T47D (cell line): ENCODE data around the gene CHAT.

Experiments used
- DNase-seq, 2 experiments: peaks; one replicate each; pipeline versions ENCODE4 v3.0.0 to v3.0.0-alpha.2; 2011 to 2012; ENCODE audit warnings: low read depth in 1 of 2, low spot score in 1 of 2
- JUND ChIP-seq: IDR thresholded peaks from 2 replicates; pipeline ENCODE4 v1.6.1; 2012; ENCODE audit warnings: low read depth
- in situ Hi-C: cut with HindIII; loops from 2 replicates; pipeline ENCODE4 v1.10.0; 2016; ENCODE audit warnings: low sequenced_read_pairs, low pct_unique_long_range_greater_than_20kb

Gene CHAT

DNA sequence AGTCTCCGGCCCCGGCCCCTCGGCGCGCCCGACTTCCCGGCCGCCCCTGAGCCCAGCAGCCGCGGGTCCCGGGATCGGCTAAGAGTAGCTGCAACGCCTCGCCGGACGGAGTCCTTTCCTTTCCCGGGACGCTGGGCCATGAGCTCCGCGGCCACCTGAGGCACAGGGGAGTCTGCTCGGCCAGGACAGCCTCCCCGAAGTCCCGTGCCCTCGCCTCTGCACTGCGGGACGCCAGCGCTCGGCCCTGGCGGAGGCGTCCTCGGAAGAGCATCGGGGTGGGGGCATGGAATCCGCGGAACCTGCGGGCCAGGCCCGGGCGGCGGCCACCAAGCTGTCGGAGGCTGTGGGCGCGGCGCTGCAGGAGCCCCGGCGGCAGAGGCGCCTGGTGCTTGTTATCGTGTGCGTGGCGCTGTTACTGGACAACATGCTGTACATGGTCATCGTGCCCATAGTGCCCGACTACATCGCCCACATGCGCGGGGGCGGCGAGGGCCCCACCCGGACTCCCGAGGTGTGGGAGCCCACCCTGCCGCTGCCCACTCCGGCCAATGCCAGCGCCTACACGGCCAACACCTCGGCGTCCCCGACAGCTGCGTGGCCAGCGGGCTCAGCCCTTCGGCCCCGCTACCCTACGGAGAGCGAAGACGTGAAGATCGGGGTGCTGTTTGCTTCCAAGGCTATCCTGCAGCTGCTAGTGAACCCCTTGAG lies 3.2 kb upstream of the CHAT start:
- no peak for DNase-seq
- TF ChIP-seq JUND: no peak
- in situ Hi-C loops: no loop called here

DNA sequence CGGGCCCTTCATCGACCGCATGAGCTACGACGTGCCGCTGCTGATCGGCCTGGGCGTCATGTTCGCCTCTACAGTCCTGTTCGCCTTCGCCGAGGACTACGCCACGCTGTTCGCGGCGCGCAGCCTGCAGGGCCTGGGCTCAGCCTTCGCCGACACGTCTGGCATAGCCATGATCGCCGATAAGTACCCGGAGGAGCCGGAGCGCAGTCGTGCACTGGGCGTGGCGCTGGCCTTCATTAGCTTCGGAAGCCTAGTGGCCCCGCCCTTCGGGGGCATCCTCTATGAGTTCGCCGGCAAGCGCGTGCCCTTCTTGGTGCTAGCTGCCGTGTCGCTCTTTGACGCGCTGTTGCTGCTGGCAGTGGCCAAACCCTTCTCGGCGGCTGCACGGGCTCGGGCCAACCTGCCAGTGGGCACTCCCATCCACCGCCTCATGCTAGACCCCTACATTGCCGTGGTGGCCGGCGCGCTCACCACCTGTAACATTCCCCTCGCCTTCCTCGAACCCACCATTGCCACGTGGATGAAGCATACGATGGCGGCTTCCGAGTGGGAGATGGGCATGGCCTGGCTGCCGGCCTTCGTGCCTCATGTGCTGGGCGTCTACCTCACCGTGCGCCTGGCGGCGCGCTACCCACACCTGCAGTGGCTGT lies 2.5 kb upstream of the CHAT start:
- DNase-seq: no peak
- TF ChIP-seq JUND: no peak
- in situ Hi-C loops: no loop called here

DNA sequence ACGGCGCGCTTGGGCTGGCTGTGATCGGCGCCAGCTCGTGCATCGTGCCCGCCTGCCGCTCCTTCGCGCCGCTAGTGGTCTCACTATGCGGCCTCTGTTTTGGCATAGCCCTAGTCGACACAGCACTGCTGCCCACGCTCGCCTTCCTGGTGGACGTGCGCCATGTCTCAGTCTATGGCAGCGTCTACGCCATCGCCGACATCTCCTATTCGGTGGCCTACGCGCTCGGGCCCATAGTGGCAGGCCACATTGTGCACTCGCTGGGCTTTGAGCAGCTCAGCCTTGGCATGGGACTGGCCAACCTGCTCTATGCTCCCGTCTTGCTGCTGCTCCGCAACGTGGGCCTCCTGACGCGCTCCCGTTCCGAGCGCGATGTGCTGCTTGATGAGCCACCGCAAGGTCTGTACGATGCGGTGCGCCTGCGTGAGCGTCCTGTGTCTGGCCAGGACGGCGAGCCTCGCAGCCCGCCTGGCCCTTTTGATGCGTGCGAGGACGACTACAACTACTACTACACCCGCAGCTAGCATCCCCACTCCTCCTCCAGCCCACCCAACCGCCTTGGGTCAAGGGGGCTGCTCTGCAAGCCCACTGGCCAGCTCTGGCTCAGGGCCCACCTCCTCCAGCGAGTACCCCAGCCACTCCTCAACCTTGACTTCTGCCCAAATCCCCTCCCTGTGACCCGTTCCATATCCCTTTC lies 1.9 kb upstream of the CHAT start:
- no peak for DNase-seq
- in situ Hi-C loops: no loop called here
- TF ChIP-seq JUND: no peak

DNA sequence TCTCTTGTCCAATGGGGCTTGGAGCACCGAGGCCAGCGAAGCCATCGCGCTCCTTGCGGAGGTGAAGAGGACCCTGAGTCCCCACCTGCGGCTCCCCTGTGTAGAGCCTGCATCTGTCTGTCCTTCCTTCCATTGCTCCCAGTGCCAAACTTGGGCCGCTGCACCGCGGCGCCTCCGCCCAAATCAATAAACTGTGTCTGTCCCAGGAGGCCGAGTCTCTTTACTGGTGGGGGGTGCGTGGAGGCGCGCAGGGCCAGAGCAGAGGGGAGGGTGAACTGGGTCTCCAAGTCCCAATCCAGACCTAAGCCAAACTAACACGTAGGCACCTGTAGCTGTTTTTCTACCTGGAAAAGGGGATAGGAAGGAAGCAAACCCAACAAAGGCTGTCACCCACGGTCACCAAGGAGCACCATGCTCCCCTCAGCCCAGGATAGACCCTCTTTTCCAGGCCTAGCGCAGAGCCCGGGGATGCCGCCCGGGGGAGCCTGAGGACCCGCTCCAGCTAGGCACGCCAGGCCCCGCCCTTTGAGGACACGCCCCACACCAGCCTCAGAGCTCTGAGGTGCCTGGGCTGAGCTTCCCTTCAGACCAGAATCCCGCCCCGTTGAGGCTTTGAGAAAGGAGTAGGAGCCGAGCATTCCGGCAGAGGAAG lies 1.2 kb upstream of the CHAT start:
- TF ChIP-seq JUND: no peak
- DNase-seq: peak in 1 of 2 experiments; percentile 26
- in situ Hi-C loops: no loop called here

DNA sequence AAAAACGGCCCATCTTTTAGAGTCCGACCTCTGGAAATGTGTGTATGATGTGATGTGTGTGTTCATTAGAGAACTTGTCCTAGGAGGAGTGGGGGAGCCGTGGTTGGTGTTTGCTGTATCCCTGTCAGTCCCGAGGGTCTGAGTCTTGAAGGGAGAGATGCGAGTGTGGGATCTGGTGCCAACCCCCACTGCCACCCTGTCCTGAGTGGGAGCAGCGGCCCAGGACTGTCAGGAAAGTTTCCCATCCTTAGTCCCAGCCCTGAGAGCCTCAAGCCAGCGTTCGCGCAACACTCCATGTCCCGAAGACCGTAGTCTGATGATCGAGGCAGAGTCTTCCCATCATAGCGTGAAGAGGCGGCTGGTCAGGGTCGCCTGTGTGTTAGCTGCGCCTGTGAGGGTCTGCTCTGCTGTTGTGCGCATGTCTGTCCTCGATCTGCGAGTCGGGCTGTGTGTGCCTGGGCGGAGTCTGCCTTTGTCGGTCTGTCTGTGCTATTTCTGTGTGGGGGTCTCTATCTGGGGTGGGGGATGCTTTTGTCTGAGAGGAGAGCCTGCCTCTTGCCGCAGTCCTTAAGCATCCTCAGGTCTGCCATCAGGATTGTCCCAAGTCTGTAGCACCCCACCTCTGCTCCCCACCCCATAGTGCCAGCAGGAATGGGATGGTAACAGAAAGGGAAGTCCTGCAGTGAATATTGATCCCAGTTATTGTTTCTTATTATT lies 514 bp upstream of the CHAT start:
- no peak for DNase-seq
- in situ Hi-C loops: no loop called here
- no peak for TF ChIP-seq JUND

DNA sequence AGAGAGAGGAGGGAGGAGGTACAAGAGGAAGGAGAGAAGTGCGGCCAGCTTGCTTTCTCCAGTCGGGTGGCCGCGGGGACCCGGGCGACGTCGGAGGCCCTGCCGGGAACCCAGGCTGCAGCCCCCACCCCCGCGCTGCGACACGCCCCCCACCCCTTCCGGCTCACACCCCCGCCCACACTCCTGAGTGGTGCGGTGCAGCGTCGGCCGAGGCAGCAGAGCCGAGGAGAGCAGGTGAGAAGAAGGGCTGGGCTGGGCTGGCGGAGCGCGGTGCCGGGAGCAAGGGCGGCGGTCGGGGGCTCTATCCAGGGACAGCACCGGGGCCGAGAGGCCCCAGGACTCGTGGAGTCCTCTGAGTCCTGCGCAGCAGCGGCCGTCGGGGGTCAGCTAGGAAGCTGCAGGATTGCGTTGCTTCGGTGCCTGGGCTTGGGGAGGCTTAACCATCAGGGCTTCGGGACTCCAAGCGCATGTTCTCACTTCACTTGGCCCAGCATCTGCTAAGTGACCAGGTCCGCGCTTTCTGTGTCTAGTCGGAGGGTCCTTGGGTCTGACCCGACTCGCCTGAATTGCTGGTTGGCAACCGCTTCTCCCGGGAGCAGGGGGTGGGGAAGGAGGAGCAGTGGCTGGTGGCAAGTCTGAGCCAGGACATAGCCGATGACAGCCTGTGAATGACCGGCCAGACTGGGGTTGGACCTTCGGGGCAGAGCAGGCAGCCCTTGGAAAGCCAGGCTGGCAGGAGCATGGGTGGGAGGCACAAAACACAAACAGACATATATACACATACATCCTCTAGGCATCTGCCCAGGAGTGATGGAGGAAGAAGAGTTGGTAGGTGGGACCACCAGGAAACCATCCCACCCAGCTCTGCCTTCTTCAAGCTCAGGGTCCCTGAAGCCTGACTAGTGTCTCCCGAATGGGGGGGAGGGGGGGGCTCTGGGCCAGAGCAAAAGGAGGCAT lies 683 bp downstream of the CHAT start:
- in situ Hi-C loops: no loop called here
- no peak for DNase-seq
- no peak for TF ChIP-seq JUND

DNA sequence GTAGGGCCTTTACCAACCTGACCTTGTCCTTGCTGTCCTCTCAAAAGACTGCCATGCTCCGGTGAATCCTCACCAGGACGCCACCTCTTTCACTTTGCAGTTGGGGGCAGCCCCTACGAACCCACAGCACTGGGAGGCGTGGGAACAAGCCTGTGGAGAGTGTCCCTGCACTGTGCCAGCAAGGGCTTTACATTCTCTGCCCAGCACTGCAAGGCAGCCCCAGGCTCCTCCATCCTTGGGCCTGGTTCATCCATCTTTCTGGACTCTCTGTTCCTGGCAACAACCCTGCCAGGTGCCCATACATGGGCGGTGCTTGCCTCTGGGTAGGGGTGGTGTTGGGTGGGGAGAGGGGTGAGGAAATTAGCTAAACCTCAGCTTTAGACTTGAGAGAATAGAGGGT lies 1.4 kb downstream of the CHAT start:
- TF ChIP-seq JUND: no peak
- no peak for DNase-seq
- in situ Hi-C loops: no loop called here

DNA sequence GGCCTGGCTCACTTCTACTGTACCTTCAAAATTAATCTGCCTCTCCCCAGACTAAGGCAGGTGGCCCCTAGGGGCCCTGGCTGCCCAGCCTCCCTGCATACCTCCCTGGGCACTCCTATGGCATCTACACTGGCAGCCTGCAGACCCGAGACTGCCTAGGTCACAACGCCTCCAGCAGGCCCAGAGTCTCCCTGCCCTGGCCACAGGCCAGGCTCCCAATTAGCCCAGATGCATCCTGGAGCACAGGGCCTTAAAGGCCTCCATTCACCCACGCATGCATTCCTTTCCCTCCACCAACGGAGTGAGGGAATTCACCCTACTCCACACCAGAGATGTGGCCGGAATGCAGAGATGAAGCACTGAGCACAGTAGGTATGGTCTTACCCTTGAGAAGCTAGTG lies 1.9 kb downstream of the CHAT start:
- DNase-seq: no peak
- no peak for TF ChIP-seq JUND
- in situ Hi-C loops: no loop called here

DNA sequence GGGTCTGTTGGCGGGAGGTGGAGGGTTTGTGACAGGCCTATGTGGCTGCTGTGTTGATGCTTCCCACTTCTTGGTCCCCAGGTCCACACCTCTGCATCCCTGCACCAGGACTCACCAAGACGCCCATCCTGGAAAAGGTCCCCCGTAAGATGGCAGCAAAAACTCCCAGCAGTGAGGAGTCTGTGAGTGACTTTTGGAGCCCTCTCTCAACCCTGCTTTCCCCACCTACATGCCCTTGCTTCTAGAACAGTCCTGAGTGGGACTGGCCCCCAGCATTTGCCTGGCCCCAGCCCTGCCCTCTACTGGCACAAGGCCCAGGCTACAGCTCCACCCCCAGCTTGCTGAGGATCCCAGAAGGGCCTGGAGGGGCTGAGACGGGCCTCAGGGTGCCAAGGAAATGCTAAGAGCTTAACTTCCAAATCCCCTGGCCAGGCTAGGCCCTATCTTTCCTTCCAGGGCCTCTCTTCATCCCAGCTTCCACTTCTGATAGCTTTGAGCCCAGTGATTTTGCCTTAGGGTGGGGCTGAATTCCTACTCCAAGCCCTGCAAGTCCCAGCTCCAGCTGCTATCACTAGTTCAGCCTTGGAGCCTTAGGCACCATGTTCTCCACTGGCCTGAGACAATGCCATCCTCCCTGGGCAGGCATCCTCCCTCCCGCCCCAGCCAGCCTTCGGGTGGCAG lies 2.7 kb downstream of the CHAT start:
- TF ChIP-seq JUND: no peak
- DNase-seq: no peak
- in situ Hi-C loops: no loop called here

DNA sequence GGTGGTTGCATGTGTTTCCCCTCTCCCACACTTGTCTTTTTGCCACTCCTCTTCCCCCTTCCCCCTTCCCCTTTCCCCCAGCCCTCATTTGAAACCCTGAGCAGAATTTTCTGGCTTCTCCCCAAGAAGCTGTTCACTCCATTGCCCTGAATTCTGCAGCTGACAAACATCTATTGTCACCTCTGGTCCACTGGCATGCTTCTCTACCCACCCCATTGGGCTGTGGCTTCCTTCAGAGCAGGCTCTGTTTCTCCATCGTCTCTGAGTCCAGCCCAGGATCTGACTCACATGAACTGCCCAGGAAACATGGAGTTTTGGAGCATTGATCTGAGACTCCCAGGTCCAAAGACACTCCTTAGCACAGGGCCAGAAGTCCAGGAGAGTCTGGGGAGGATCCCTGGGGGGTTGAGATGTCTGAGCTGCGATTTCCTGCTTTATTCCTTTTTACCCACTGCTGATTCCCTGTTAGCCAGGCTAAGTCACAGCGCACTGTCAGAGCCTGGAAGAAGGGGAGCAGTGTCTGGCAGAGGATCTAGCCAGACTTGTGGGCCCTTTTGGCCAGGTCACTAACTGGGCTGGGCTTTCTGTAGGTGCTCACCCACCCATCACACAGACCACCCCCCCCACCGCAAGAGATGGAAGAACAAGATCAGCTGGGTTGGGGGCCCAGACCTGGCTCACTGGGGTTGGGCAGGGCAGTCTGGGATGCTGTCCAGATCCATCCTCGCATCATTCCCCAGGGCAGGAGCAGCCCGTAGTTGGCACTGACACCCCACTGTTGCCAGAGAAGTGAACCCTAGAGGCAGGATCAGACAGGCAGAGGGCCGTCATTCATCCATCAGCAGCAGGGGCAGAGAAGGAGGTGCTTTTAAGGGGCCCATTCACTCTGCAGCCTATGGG lies 3.5 kb downstream of the CHAT start:
- DNase-seq: no peak
- no peak for TF ChIP-seq JUND
- in situ Hi-C loops: no loop called here
